ENCODE measurements around the gene KIAA0825. TPM values are rescaled to one million over a fixed set of nuclear protein-coding genes. Genes with fewer than 3 reads are reported as not detected.

KIAA0825 gene
- total RNA-seq, 1 experiment from 2014 or later = 0.07 TPM

- no TSS peak for BruUV-seq (replicated peaks)
- ATAC-seq (no peak), DNase-seq (no peak)
- Histone ChIP-seq H3K36me3 (ENCODE audit: low read depth, low read length) (no peaks in the 10 kb centered on the region), H3K4me2 (ENCODE audit: low read length) (no peak overlapping the region), H4K20me1 (ENCODE audit: low read length) (no peaks in the 10 kb centered on the region), H3K4me1 (ENCODE audit: insufficient read depth, low read length) (peaks cover 6% of the 10 kb centered on the region; the same call in 1 of the 2 replicates), H3K27ac (ENCODE audit: low read length) (no peak overlapping the region), H3K79me2 (ENCODE audit: low read length) (no peaks in the 10 kb centered on the region), H3K9ac (ENCODE audit: low read length) (no peak overlapping the region), H3F3A (ENCODE audit: low read length, unreplicated experiment) (no peaks in the 10 kb centered on the region), H3K9me3 (ENCODE audit: low read length) (no peaks in the 10 kb centered on the region), H2AFZ (ENCODE audit: low read length) (no peak overlapping the region), H3K27me3 (ENCODE audit: low read length) (no peaks in the 10 kb centered on the region), H3K4me3 (ENCODE audit: low read length) (no peak overlapping the region), H3K9me2 (replicated peaks; ENCODE audit: low read length) (no peaks in the 10 kb centered on the region)
- intact Hi-C loops (cut with micrococcal nuclease) = no loop called here
- ChIA-PET CTCF (no interaction called here), POLR2A (ENCODE audit: unreplicated experiment) (no interaction called here)
- TF ChIP-seq EZH2phosphoT487 (IDR thresholded peaks at IDR 0.05; ENCODE audit: borderline replicate concordance, low read length) (no peak), CTCF (conservative IDR thresholded peaks at IDR 0.05; ENCODE audit: low read depth, low read length) (no peak), EZH2 (IDR thresholded peaks at IDR 0.05; ENCODE audit: low read length, unreplicated experiment) (no peak)
Observed at GRCh38 chr5:94403483-94403882, 214.9 kb downstream of the KIAA0825 start.

GRCh38 chr5:94402096-94402495 is 216.3 kb downstream of the KIAA0825 start:
- H3K9ac ChIP-seq (ENCODE audit: low read length) = no peak overlapping the region
- H3K9me3 ChIP-seq (ENCODE audit: low read length) = no peaks in the 10 kb centered on the region
- no peaks in the 10 kb centered on the region for H3K27me3 ChIP-seq (ENCODE audit: low read length)
- ChIA-PET CTCF (no interaction called here), POLR2A (ENCODE audit: unreplicated experiment) (no interaction called here)
- DNase-seq (peak; percentile 19), ATAC-seq (no peak)
- TF ChIP-seq EZH2 (IDR thresholded peaks at IDR 0.05; ENCODE audit: low read length, unreplicated experiment) (no peak), EZH2phosphoT487 (IDR thresholded peaks at IDR 0.05; ENCODE audit: borderline replicate concordance, low read length) (no peak), CTCF (conservative IDR thresholded peaks at IDR 0.05; ENCODE audit: low read depth, low read length) (no peak)
- no peaks in the 10 kb centered on the region for H3K9me2 ChIP-seq (replicated peaks; ENCODE audit: low read length)
- no peak overlapping the region for H3K4me3 ChIP-seq (ENCODE audit: low read length)
- no peak overlapping the region for H2AFZ ChIP-seq (ENCODE audit: low read length)
- no peaks in the 10 kb centered on the region for H3K79me2 ChIP-seq (ENCODE audit: low read length)
- BruUV-seq (replicated peaks) = no TSS peak
- H3K4me2 ChIP-seq (ENCODE audit: low read length) = no peak overlapping the region
- H3F3A ChIP-seq (ENCODE audit: low read length, unreplicated experiment) = no peaks in the 10 kb centered on the region
- intact Hi-C loops (cut with micrococcal nuclease) = no loop called here
- peaks cover 2% of the 10 kb centered on the region; the same call in 1 of the 2 replicates for H3K4me1 ChIP-seq (ENCODE audit: insufficient read depth, low read length)
- no peaks in the 10 kb centered on the region for H4K20me1 ChIP-seq (ENCODE audit: low read length)
- no peaks in the 10 kb centered on the region for H3K36me3 ChIP-seq (ENCODE audit: low read depth, low read length)
- no peak overlapping the region for H3K27ac ChIP-seq (ENCODE audit: low read length)

- Histone ChIP-seq H3K9ac (ENCODE audit: low read length) (no peak overlapping the region), H3K9me3 (ENCODE audit: low read length) (no peaks in the 10 kb centered on the region), H3K9me2 (replicated peaks; ENCODE audit: low read length) (no peaks in the 10 kb centered on the region), H3K36me3 (ENCODE audit: low read depth, low read length) (no peaks in the 10 kb centered on the region), H4K20me1 (ENCODE audit: low read length) (no peaks in the 10 kb centered on the region), H2AFZ (ENCODE audit: low read length) (no peak overlapping the region), H3K27me3 (ENCODE audit: low read length) (no peaks in the 10 kb centered on the region), H3K79me2 (ENCODE audit: low read length) (no peaks in the 10 kb centered on the region), H3K4me1 (ENCODE audit: insufficient read depth, low read length) (no peaks in the 10 kb centered on the region), H3K27ac (ENCODE audit: low read length) (no peak overlapping the region), H3K4me2 (ENCODE audit: low read length) (no peak overlapping the region), H3K4me3 (ENCODE audit: low read length) (no peak overlapping the region), H3F3A (ENCODE audit: low read length, unreplicated experiment) (no peaks in the 10 kb centered on the region)
- ChIA-PET CTCF (no interaction called here), POLR2A (ENCODE audit: unreplicated experiment) (interaction anchor here (0.7 kb wide), 1 partner anchor 219 kb away, joined by 3 read pairs; no protein-coding TSS in a partner anchor)
- no TSS peak for BruUV-seq (replicated peaks)
- no peak for ATAC-seq
- TF ChIP-seq EZH2 (IDR thresholded peaks at IDR 0.05; ENCODE audit: low read length, unreplicated experiment) (no peak), CTCF (conservative IDR thresholded peaks at IDR 0.05; ENCODE audit: low read depth, low read length) (peak; percentile 36; the same call in 1 of the 2 replicates), EZH2phosphoT487 (IDR thresholded peaks at IDR 0.05; ENCODE audit: borderline replicate concordance, low read length) (no peak)
- intact Hi-C loops (cut with micrococcal nuclease) = no loop called here
- DNase-seq = no peak
Observed at GRCh38 chr5:94397508-94397907, 220.9 kb downstream of the KIAA0825 start.

Data from PC-3 (cell line).